DMS114 treated with DMSO at 0.1 percent for 48 hours (cell line): ENCODE measurements around the gene RAB11B.
"Not testable (repeated sequence)": the region's sequence is repeated elsewhere in the genome, so short reads cannot be mapped to it uniquely, and the experiment has no call there.

Experiments used
- DNase-seq: peaks from one replicate; lab custom pipeline; 2025; ENCODE audit not compliant: unreplicated experiment; lab: John Stamatoyannopoulos, UW

Gene RAB11B

DNA sequence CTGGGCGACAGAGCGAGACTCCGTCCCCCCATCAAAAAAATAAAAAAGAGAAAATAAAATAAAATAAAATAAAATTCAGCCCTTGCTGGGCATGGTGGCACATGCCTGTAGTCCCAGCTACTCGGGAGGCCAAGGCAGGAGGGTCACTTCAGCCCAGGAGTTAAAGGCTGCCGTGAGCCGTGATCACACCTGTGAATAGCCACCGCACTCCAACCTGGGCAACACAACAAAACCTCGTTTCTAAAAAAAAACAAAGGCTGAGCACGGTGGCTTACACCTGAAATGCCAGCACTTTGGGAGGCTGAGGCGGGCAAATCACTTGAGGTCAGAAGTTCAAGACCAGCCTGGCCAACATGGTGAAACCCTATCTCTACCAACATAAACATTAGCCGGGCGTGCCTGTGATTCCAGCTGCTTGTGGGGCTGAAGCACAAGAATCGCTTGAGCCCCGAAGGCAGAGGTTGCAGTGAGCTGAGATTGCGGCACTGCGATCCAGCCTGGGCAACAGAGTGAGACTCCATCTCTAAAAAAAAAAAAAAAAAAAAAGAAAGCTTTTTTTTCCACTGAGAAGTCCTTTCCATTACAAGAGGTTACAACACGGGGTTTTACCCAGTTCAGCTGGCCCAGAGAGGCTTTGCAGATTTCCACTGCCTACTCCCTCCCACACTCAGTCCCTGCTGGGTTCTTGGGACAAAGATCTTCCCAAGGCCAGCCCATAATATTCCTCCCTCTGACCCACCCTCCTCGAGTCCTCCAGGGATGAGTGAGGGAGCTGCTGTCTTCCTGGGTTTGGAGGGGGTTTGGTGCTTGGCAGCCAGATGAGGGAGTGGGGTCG is 19.8 kb upstream of the RAB11B start:
- no peak for DNase-seq

DNA sequence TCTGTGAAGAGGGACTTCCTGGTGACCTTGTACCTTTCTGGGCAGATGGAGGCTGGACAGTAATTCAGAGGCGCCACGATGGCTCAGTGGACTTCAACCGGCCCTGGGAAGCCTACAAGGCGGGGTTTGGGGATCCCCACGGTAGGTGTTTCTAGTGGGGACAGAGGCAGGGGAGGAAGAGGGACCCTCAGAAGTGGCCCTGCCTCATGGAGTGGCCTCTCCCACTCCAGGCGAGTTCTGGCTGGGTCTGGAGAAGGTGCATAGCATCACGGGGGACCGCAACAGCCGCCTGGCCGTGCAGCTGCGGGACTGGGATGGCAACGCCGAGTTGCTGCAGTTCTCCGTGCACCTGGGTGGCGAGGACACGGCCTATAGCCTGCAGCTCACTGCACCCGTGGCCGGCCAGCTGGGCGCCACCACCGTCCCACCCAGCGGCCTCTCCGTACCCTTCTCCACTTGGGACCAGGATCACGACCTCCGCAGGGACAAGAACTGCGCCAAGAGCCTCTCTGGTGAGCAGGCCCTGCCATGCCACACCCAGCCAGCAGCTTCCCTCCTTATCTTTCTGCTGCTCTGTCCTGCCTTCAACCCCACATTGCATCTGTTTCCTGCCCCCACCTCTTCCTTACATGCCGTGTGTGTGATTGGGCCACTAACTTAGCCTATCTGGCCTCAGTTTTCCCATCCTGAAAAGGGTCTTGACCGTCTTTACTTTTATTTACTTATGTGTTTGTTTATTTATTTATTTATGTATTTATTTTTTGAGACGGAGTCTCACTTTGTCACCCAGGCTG is 19.0 kb upstream of the RAB11B start:
- DNase-seq, result no peak

DNA sequence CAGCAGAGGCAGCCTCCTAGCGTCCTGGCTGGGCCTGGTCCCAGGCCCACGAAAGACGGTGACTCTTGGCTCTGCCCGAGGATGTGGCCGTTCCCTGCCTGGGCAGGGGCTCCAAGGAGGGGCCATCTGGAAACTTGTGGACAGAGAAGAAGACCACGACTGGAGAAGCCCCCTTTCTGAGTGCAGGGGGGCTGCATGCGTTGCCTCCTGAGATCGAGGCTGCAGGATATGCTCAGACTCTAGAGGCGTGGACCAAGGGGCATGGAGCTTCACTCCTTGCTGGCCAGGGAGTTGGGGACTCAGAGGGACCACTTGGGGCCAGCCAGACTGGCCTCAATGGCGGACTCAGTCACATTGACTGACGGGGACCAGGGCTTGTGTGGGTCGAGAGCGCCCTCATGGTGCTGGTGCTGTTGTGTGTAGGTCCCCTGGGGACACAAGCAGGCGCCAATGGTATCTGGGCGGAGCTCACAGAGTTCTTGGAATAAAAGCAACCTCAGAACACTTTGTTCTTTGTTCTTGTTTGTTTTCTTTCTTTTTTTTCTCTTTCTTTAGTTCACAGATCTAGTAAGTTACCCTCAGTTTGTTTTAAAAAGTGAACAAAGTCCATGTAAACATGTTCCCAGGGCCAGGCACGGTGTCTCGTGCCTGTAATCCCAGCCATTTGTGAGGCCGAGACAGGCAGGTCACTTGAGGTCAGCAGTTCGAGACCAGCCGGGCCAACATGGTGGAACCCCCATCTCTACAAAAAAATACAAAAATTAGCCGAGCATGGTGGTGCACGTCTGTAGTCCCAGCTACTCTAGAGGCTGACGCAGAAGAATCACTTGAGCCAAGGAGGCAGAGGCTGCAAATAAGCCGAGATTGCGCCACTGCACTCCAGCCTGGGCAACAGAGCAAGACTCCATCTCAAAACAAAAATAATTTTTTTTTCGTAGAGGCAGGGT is 16.0 kb upstream of the RAB11B start:
- no peak for DNase-seq

DNA sequence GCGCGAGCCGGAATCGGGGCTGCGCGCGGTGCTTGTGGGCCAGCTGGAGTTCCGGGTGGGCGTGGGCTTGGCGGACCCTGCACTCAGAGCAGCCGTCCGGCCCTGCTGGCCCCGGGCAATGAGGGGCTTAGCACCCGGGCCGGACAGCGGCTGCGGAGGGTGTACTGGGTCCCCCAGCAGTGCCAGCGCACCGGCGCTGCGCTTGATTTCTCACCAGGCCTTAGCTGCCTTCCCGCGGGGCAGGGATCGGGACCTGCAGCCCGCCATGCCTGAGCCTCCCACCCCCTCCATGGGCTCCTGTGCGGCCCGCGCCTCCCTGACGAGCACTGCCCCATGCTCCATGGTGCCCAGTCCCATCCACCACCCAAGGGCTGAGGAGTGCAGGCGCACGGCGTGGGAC is 14.4 kb upstream of the RAB11B start:
- DNase-seq, result not testable (repeated sequence)

DNA sequence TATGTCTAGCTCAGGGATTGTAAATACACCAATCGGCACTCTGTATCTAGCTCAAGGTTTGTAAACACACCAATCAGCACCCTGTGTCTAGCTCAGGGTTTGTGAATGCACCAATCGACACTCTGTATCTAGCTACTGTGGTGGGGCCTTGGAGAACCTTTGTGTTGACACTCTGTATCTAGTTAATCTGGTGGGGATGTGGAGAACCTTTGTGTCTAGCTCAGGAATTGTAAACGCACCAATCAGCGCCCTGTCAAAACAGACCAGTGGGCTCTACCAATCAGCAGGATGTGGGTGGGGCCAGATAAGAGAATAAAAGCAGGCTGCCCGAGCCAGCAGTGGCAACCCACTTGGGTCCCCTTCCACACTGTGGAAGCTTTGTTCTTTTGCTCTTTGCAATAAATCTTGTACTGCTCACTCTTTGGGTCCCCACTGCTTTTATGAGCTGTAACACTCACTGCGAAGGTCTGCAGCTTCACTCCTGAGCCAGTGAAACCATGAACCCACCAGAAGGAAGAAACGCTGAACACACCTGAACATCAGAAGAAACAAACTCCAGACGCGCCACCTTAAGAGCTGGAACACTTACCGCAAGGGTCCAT is 13.7 kb upstream of the RAB11B start:
- not testable (repeated sequence) for DNase-seq

DNA sequence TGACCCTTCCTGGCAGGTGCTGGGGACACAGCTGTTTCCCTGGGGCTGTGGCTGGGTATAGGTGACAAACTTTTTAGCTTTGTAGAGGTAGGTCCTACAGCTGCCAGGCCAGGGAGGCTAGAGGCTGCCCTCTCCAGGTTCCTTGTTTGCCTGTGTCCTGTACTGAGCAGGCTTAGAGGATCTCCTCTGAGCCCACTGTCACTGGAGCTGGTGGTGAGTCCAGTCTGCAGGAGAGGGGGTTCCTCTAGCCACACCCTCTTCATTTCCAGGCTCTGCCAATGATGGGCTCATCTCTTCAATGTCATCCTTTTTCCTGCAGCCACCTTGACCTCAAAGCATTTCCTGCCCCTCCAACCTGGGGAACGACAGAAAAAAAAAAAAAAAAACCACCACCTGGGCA is 12.6 kb upstream of the RAB11B start:
- no peak for DNase-seq

DNA sequence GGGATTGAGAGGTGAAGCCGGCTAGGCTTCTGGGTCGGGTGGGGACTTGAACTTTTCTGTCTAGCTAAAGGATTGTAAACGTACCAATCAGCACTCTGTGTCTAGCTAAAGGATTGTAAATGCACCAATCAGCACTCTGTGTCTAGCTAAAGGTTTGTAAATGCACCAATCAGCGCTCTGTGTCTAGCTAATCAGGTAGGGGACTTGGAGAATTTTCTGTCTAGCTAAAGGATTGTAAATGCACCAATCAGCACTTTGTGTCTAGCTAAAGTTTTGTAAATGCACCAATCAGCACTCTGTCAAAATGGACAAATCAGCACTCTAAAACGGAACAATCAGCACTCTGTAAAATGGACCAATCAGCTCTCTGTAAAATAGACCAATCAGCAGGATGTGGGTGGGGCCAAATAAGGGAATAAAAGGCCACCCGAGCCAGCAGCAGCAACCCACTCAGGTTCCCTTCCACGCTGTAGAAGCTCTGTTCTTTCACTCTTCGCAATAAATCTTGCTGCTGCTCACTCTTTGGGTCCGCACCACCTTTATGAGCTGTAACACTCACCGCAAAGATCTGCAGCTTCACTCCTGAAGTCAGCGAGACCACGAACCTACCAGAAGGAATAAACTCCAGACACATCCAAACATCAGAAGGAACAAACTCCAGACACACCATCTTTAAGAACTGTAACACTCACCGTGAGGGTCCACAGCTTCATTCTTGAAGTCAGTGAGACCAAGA is 10.8 kb upstream of the RAB11B start:
- DNase-seq, result not testable (repeated sequence)

DNA sequence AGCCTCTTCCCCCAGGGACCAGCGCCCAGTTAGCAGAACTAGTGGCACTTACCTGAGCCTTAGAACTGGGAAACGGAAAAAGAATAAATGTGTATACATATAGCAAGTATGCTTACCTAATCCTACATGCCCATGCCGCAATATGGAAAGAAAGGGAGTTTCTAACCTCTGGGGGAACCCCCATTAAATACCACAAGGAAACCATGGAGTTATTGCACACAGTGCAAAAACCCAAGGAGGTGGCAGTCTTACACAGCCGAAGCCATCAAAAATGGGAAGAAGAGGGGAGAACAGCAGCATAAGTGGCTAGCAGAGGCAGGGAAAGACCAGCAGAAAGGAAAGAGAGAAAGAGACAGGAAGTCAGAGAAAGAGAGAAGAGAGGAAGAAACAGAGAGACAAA is 5.6 kb upstream of the RAB11B start:
- DNase-seq, result not testable (repeated sequence)

DNA sequence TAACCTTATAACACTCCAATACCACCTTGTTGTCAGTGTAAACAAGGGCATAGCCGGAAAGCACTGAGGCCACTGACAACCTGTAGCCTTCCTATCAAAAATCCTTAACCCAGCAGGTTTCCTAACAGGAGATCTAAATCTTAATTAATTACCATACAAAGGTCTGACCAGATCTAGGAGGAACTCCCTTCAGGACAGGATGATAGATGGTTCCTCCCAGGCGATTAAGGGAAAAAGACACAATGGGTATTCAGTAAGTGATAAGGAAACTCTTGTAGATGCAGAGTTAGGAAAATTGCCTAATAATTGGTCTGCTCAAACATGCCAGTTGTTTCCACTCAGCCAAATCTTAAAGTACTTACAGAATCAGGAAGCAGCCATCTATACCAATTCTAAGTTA is 5.1 kb upstream of the RAB11B start:
- not testable (repeated sequence) for DNase-seq

DNA sequence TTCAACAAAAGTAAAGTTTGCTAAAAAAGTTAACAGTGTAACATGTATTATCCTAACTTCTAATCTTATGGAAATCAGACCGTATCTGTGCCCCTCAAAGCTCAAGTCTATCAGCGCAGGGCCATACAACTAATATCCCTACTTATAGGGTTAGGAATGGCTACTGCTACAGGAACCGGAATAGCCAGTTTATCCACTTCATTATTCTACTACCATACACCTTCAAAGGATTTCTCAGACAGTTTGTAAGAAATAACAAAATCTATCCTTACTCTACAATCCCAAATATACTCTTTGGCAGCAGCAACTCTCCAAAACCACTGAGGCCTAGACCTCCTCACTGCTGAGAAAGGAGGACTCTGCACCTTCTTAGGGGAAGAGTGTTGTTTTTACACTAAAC is 4.6 kb upstream of the RAB11B start:
- DNase-seq, result not testable (repeated sequence)

DNA sequence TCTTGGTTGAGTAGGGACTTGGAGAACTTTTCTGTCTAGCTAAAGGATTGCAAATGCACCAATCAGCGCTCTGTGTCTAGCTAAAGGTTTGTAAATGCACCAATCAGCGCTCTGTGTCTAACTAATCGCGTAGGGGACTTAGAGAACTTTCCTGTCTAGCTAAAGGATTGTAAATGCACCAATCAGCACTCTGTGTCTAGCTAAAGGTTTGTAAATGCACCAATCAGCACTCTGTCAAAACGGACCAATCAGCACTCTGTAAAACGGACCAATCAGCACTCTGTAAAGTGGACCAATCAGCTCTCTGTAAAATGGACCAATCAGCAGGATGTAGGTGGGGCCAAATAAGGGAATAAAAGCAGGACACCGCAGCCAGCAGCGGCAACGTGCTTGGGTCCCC is 3.7 kb upstream of the RAB11B start:
- not testable (repeated sequence) for DNase-seq

DNA sequence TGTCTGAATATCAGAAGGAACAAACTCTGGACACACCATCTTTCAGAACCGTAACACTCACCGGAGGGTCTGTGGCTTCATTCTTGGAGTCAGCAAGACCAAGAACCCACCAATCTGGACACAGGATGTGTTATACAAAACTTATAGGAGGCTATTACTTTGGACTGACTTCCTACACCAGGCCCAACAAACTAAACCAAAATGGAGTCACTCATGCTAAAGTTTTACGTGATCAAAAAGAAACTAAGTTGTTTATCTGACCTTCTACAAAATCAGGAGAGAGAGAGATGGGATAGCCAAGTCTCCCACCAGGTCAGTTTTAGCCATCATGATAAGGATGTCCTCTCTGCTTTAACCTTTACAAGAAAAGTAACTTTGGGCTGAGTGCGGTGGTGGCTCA is 3.2 kb upstream of the RAB11B start:
- DNase-seq, result no peak

DNA sequence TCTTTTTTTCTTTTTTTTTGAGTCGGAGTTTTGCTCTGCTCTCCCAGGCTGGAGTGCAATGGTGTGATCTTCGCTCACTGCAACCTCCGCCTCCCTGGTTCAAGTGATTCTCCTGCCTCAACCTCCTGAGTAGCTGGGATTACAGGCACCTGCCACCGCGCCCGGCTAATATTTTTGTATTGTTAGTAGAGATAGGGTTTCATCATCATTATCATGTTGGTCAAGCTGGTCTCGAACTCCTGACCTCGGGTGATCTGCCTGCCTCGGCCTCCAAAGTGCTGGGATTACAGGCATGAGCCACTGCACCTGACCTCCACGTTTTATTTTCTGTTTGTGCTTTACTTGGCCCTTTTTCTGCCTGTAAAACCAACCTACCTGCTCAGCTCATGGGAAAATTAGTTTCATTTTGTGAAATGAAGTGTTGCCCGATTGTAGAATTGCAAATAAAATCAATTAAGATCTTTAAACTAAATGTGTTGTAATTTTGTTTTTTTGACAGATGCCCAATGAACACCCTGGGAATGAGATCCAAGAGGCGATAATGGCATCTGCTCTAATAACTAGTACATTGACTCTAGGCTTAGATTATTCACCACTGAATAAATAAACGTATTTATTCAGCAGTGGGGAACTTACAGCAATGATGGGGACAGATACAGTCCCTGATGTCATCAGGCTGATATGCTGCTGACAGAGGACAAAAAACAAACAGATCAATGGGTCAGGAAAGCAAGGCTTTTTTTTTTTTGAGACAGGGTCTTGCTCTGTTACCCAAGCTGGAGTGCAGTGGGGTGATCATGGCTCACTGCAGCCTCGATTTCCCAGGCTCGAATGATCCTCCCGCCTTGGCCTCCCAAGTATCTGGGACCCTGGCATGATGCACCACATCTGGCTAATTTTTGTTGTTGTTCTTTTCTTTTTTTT is 2.2 kb upstream of the RAB11B start:
- no peak for DNase-seq

DNA sequence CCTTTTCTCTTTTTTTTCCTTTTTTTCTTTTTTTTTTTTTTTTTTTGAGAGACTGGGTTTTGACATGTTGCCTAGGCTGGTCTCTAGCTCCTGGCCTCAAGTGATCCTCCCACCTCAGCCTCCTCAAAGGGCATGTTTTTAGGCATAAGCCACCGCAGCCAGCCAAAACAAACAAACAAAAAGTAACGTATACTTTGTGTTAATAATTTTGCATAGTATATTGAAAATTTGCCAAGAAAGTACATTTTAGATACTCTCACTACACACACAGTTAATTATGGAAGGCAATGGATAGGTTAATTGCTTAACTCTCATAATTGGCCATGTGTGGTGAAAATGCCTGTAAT is 1.6 kb upstream of the RAB11B start:
- DNase-seq, result no peak

DNA sequence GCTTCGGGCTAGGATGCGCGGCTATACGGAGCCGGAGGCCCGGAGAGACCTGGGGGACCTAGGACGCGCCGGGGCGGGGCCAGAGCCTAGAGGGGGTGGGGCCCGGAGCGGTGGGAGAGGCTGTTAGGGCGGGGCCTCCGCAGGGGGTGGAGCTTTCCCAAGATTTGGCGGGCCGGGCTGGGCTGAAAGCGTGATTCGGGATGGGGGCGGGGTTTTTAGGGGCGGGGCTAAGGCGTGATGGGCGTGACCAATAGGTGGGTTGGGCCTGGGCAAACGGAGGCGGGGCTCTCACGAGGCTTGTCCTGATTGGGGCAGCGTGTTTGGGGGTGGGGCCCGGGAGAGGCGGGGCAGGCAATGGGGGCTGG is 439 bp downstream of the RAB11B start:
- peak; percentile 40 for DNase-seq

DNA sequence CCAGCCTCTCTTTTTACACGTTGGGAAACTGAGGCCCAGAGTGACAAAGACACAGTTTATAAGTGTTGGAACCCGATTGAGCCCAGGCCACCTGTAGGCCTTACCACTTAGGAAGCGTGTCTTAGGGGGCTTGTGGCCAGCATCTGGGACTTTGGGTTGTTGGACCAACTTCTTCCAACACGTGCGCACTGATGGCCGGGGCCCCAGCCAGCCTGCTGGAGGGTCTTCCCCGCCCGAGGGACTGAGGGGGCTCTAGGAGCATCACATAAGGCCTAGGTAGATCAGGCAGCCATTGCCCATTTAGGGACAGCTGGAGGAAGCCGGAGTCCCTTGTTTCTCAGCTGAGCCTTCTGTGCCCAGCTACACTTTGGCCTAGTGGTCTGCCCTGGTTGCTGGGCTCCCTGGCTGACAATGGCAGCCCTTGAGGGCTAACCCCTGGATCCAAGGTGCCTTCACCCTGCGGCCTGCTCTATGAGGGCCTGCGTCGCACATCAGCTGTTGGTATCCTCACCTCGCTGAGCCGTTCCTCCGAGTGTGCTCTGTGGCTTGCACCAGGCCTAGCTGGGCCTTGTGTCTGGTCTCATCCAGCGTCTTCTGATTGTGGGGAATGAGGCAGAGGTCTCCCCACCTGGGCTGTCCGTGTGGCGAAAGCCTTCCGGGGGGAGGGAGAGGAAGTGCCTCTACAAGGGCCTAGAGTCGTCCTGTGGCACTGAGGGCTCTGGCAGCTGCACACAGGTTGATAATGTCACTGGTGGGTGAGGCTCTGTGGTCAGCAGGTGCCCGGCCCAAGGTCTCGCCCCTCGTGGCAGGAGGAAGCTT is 1.2 kb downstream of the RAB11B start:
- no peak for DNase-seq

DNA sequence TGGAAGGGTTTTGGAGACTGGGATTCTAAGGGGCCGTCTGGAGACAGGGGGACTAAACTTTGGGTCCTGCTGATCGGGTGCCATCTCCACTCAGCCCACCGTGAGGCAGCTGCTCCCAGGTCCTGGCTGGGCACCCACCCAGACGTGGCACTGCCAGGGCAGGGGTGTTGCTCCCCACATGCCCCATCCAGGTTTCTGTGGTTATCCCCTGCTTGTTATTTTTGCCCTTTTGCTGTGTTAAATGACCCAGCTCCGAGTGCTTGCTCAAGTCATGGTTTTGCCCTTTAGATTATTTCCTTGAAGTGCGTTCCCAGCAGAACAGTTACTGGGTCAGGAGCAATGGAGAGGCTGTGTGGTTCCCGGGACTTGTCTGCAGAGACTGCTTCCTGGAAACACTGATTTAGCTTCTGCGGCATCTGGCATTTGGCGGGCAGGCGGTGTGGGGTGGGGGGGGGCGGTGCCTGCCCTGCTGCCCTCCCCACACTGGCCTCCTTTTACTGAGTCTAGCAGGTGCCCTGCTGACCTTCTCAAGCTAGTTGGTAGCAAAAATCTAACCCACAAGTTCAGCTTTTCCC is 1.9 kb downstream of the RAB11B start:
- no peak for DNase-seq
